Measurements from ENCODE around the gene FOXO1.

- no peak for TF ChIP-seq CTCF (IDR thresholded peaks at IDR 0.05; ENCODE audit: low read length)
- no peak for TF ChIP-seq EZH2 (IDR thresholded peaks at IDR 0.05; ENCODE audit: borderline replicate concordance, low read length)
These were observed 85.2 kb downstream of the FOXO1 start for GRCh38 chr13:40581277-40581579.
